HG02588 (cell line): Measurements from ENCODE around the gene MYCL.

Experiments used
- ATAC-seq: cut with Tn5 transposase; IDR thresholded peaks from one replicate; pipeline ENCODE4 v1.9.1; 2021; ENCODE audit warnings: mild to moderate bottlenecking, moderate library complexity; ENCODE audit not compliant: unreplicated experiment

Gene MYCL

GRCh38 chr1:39901714-39902459 is at the start of gene MYCL:
Gene MYCL (minus strand): TSS chr1:39901917. CDS start chr1:39901434, 483 bp downstream.
- ATAC-seq: peak; percentile 67

GRCh38 chr1:39949891-39950290 is 48.2 kb upstream of the MYCL start:
- ATAC-seq: no peak

GRCh38 chr1:39947260-39947659 is 45.5 kb upstream of the MYCL start:
- no peak for ATAC-seq

- no peak for ATAC-seq
Measured at GRCh38 chr1:39946216-39946615, 44.5 kb upstream of the MYCL start.

- ATAC-seq: no peak
Measured at GRCh38 chr1:39944410-39945112, 42.8 kb upstream of the MYCL start.

GRCh38 chr1:39943471-39944290 is 42.0 kb upstream of the MYCL start:
- ATAC-seq: no peak

- no peak for ATAC-seq
Measured at GRCh38 chr1:39940980-39941871, 39.5 kb upstream of the MYCL start.

GRCh38 chr1:39940253-39940652 is 38.5 kb upstream of the MYCL start:
- ATAC-seq: no peak

GRCh38 chr1:39938856-39939255 is 37.1 kb upstream of the MYCL start:
- ATAC-seq: no peak

- ATAC-seq: no peak
Measured at GRCh38 chr1:39936724-39937491, 35.2 kb upstream of the MYCL start.

- no peak for ATAC-seq
Measured at GRCh38 chr1:39933956-39934941, 32.5 kb upstream of the MYCL start.

- no peak for ATAC-seq
Measured at GRCh38 chr1:39928809-39929587, 27.3 kb upstream of the MYCL start.

- no peak for ATAC-seq
Measured at GRCh38 chr1:39927538-39927937, 25.8 kb upstream of the MYCL start.

GRCh38 chr1:39926820-39927219 is 25.1 kb upstream of the MYCL start:
- no peak for ATAC-seq

GRCh38 chr1:39926343-39926793 is 24.7 kb upstream of the MYCL start:
- ATAC-seq: no peak

GRCh38 chr1:39925721-39926342 is 24.1 kb upstream of the MYCL start:
- ATAC-seq: no peak

GRCh38 chr1:39922251-39922688 is 20.6 kb upstream of the MYCL start:
- no peak for ATAC-seq
